GM10266 (cell line): ENCODE results near the gene BIN2.
"Not testable (repeated sequence)": the region's sequence is repeated elsewhere in the genome, so short reads cannot be mapped to it uniquely, and the experiment has no call there.

Experiments
- DNase-seq: peaks from one replicate; pipeline ENCODE4 v3.0.0; 2012; ENCODE audit errors: extremely low spot score
- CTCF ChIP-seq: IDR thresholded peaks from 2 replicates; pipeline ENCODE4 v1.5.1; 2012; ENCODE audit warnings: mild to moderate bottlenecking, low read depth; ENCODE audit not compliant: control insufficient read depth, insufficient read depth; ENCODE audit errors: missing control alignments

The BIN2 gene

GRCh38 chr12:51263341-51263740, 60.6 kb downstream of the BIN2 start:
- DNase-seq, result no peak
- TF ChIP-seq CTCF, result no peak

GRCh38 chr12:51262758-51263177, 61.2 kb downstream of the BIN2 start:
- no peak for DNase-seq
- no peak for TF ChIP-seq CTCF

- DNase-seq, result not testable (repeated sequence)
Measured at GRCh38 chr12:51259600-51259999, 64.4 kb downstream of the BIN2 start.

GRCh38 chr12:51254536-51254935, 69.4 kb downstream of the BIN2 start:
- DNase-seq, result no peak
- TF ChIP-seq CTCF, result no peak

- no peak for TF ChIP-seq CTCF
- DNase-seq, result no peak
Measured at GRCh38 chr12:51253276-51253675, 70.7 kb downstream of the BIN2 start.

GRCh38 chr12:51247523-51248206, 76.3 kb downstream of the BIN2 start:
- no peak for TF ChIP-seq CTCF
- no peak for DNase-seq

- no peak for DNase-seq
- TF ChIP-seq CTCF, result peak; percentile 37
Measured at GRCh38 chr12:51246254-51246853, 77.6 kb downstream of the BIN2 start.
